WTC11 (cell line): ENCODE measurements around the gene ADAM19. TPM values are rescaled to one million over a fixed set of nuclear protein-coding genes. Genes with fewer than 3 reads are reported as not detected.

ENCODE experiments used
- ATAC-seq: fragments of 200-7000 bp; cut with Tn5 transposase; 2 replicates; pipeline ENCODE4 v1.10.0; 2021; ENCODE audit warnings: mild to moderate bottlenecking, moderate library complexity
- CTCF ChIA-PET: fragments of 300-600 bp; sonication (Branson Sonifier 250); formaldehyde crosslinking; loops from one replicate; lab custom pipeline; 2021; ENCODE audit warnings: antibody characterized with exemption; lab: Charles Lee
- POLR2A ChIA-PET: fragments of 350-600 bp; sonication (Branson Sonifier 250); formaldehyde crosslinking; loops from one replicate; lab custom pipeline; 2021; ENCODE audit warnings: antibody characterized with exemption; lab: Charles Lee
- DNase-seq: peaks from one replicate; pipeline ENCODE4 v3.0.0; 2021; ENCODE audit warnings: low spot score
- H3K27ac Mint-ChIP-seq: 2 replicates; pipeline ENCODE4 v1.8.0; 2021; ENCODE audit warnings: mixed read lengths
- H3K27me3 Mint-ChIP-seq: 2 replicates; pipeline ENCODE4 v1.8.0; 2021; ENCODE audit warnings: low read depth, mild to moderate bottlenecking, moderate library complexity, mixed read lengths
- H3K36me3 Mint-ChIP-seq: 2 replicates; pipeline ENCODE4 v1.8.0; 2021; ENCODE audit warnings: mixed read lengths
- H3K4me1 Mint-ChIP-seq: 2 replicates; pipeline ENCODE4 v1.8.0; 2022; ENCODE audit warnings: mixed read lengths
- H3K4me3 Mint-ChIP-seq: 2 replicates; pipeline ENCODE4 v1.8.0; 2021; ENCODE audit warnings: mild to moderate bottlenecking, moderate library complexity, mixed read lengths
- H3K9me3 Mint-ChIP-seq: 2 replicates; pipeline ENCODE4 v1.8.0; 2021; ENCODE audit warnings: mixed read lengths
- CBFB ChIP-seq: sonication (generic); formaldehyde crosslinking; IDR thresholded peaks from 2 replicates; pipeline ENCODE4 v1.8.1; 2022; ENCODE audit warnings: mild to moderate bottlenecking, low read depth, missing genetic modification reagents
- E2F4 ChIP-seq: sonication (generic); formaldehyde crosslinking; IDR thresholded peaks from 2 replicates; pipeline ENCODE4 v1.8.1; 2022; ENCODE audit warnings: low read depth, mild to moderate bottlenecking, moderate library complexity, missing genetic modification reagents, borderline replicate concordance
- ERG ChIP-seq: fragments of 250-450 bp; sonication (Bioruptor Pico); IDR thresholded peaks from 2 replicates; pipeline ENCODE4 v1.8.0; 2021; ENCODE audit warnings: mild to moderate bottlenecking
- ESRRA ChIP-seq: sonication (generic); formaldehyde crosslinking; IDR thresholded peaks from 2 replicates; pipeline ENCODE4 v1.8.1; 2022; ENCODE audit warnings: mild to moderate bottlenecking, missing genetic modification reagents, borderline replicate concordance
- GRHL2 ChIP-seq: fragments of 250-450 bp; sonication (Bioruptor Pico); IDR thresholded peaks from 2 replicates; pipeline ENCODE4 v1.8.0; 2022; ENCODE audit warnings: mild to moderate bottlenecking, moderate library complexity; ENCODE audit not compliant: insufficient replicate concordance, severe bottlenecking
- IRF2 ChIP-seq: sonication (generic); formaldehyde crosslinking; IDR thresholded peaks from 2 replicates; pipeline ENCODE4 v1.8.0; 2022; ENCODE audit warnings: low read depth, missing genetic modification reagents, borderline replicate concordance
- MXD4 ChIP-seq: fragments of 250-450 bp; sonication (Bioruptor Pico); IDR thresholded peaks from 2 replicates; pipeline ENCODE4 v1.8.0; 2021; ENCODE audit warnings: mild to moderate bottlenecking, moderate library complexity, borderline replicate concordance
- NFYB ChIP-seq: sonication (generic); formaldehyde crosslinking; conservative IDR thresholded peaks from 2 replicates; pipeline ENCODE4 v1.8.0; 2022; ENCODE audit warnings: low read depth, missing genetic modification reagents
- NR1H2 ChIP-seq: sonication (generic); formaldehyde crosslinking; IDR thresholded peaks from 2 replicates; pipeline ENCODE4 v1.9.0; 2021; ENCODE audit warnings: mild to moderate bottlenecking, moderate library complexity, missing genetic modification reagents
- NR2C2 ChIP-seq: sonication (generic); formaldehyde crosslinking; IDR thresholded peaks from 2 replicates; pipeline ENCODE4 v1.8.0; 2022; ENCODE audit warnings: mild to moderate bottlenecking, missing genetic modification reagents
- SP1 ChIP-seq: sonication (generic); formaldehyde crosslinking; conservative IDR thresholded peaks from 2 replicates; pipeline ENCODE4 v1.8.1; 2022; ENCODE audit warnings: missing genetic modification reagents
- TCF7 ChIP-seq: sonication (generic); formaldehyde crosslinking; IDR thresholded peaks from 2 replicates; pipeline ENCODE4 v1.8.0; 2022; ENCODE audit warnings: mild to moderate bottlenecking, low read depth, missing genetic modification reagents, moderate library complexity
- ZBTB21 ChIP-seq: sonication (generic); formaldehyde crosslinking; IDR thresholded peaks from 2 replicates; pipeline ENCODE4 v1.8.1; 2023; ENCODE audit warnings: mild to moderate bottlenecking, missing genetic modification reagents, borderline replicate concordance
- total RNA-seq: library from RNA; stranded (reverse); gene quantifications from 3 replicates; pipeline ENCODE4 v1.2.3, GENCODE V29; 2021
- TF ChIP-seq, protein P1 (sequence below): sonication (generic); formaldehyde crosslinking; IDR thresholded peaks from 2 replicates; pipeline ENCODE4 v1.8.0; 2022; ENCODE audit warnings: missing genetic modification reagents
- TF ChIP-seq, protein P2 (sequence below): sonication (generic); formaldehyde crosslinking; conservative IDR thresholded peaks from 2 replicates; pipeline ENCODE4 v1.8.1; 2023; ENCODE audit warnings: mild to moderate bottlenecking, low read depth, missing genetic modification reagents, moderate library complexity
- TF ChIP-seq, protein P3 (sequence below): fragments of 250-450 bp; sonication (Bioruptor Pico); IDR thresholded peaks from 2 replicates; pipeline ENCODE4 v1.9.0; 2021; ENCODE audit warnings: mild to moderate bottlenecking
- TF ChIP-seq, protein P4 (sequence below): sonication (generic); formaldehyde crosslinking; IDR thresholded peaks from 2 replicates; pipeline ENCODE4 v1.8.0; 2023; ENCODE audit warnings: missing genetic modification reagents

ADAM19 gene
- total RNA-seq, 1 experiment from 2014 or later: 28.6 TPM

GRCh38 chr5:157521704-157522029, 53.9 kb downstream of the ADAM19 start:
- H3K9me3 Mint-ChIP-seq: no peaks in the 10 kb centered on the region
- no peak for ATAC-seq
- no peaks in the 10 kb centered on the region for H3K4me1 Mint-ChIP-seq
- H3K36me3 Mint-ChIP-seq: no peaks in the 10 kb centered on the region
- CTCF ChIA-PET: interaction anchor here (0.8 kb wide), 1 partner anchor 24 kb away, joined by 3 read pairs; no protein-coding TSS in a partner anchor
- TF ChIP-seq NFYB: no peak
- TF ChIP-seq GRHL2 (CRISPR knock-in tag): no peak
- no peak for TF ChIP-seq NR2C2 (CRISPR knock-in tag)
- no peak overlapping the region for H3K4me3 Mint-ChIP-seq
- no peak overlapping the region for H3K27ac Mint-ChIP-seq
- H3K27me3 Mint-ChIP-seq: no peaks in the 10 kb centered on the region
- POLR2A ChIA-PET: no interaction called here
- no peak for DNase-seq

DNA sequence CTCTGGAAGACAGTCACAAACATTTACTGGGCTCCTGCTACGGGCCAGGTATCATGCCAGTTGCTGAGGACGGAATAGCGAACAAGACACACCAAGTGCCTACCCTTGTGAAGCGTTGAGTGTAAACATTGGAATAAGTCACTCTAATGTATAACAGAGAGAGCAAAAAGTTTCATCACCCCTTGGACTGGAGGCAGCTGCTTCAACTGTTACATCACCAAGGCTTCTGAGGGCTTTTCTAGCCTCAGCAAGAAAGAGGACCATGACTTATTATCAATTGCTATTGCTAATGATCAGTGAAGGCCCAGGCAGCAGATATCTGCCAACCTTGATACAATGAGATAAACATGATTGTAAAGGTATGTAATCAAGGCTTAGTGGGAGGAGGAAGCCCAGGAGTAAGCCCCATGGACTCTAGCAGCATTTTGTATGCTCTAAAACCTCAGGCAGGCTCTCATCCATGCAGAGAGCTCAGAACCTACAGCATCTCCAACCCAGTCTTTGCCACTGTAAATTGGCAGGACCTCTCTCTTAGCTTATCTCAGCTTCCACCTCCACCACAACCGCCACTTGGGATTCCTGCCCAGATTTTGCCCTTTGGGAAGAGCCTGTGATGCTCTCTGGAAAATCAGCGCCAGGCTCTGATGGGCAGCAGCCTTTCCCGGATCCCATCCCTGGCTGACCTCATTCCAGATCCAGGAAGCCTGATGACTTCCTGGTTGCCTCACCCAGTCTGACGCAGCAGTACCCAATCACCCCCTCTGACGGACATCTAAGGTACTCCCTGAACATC, 54.5 kb downstream of the ADAM19 start:
- Mint-ChIP-seq H3K27me3 (no peaks in the 10 kb centered on the region), H3K4me1 (no peaks in the 10 kb centered on the region), H3K27ac (no peak overlapping the region), H3K4me3 (no peak overlapping the region), H3K9me3 (no peaks in the 10 kb centered on the region), H3K36me3 (no peaks in the 10 kb centered on the region)
- TF ChIP-seq, protein P1, sequence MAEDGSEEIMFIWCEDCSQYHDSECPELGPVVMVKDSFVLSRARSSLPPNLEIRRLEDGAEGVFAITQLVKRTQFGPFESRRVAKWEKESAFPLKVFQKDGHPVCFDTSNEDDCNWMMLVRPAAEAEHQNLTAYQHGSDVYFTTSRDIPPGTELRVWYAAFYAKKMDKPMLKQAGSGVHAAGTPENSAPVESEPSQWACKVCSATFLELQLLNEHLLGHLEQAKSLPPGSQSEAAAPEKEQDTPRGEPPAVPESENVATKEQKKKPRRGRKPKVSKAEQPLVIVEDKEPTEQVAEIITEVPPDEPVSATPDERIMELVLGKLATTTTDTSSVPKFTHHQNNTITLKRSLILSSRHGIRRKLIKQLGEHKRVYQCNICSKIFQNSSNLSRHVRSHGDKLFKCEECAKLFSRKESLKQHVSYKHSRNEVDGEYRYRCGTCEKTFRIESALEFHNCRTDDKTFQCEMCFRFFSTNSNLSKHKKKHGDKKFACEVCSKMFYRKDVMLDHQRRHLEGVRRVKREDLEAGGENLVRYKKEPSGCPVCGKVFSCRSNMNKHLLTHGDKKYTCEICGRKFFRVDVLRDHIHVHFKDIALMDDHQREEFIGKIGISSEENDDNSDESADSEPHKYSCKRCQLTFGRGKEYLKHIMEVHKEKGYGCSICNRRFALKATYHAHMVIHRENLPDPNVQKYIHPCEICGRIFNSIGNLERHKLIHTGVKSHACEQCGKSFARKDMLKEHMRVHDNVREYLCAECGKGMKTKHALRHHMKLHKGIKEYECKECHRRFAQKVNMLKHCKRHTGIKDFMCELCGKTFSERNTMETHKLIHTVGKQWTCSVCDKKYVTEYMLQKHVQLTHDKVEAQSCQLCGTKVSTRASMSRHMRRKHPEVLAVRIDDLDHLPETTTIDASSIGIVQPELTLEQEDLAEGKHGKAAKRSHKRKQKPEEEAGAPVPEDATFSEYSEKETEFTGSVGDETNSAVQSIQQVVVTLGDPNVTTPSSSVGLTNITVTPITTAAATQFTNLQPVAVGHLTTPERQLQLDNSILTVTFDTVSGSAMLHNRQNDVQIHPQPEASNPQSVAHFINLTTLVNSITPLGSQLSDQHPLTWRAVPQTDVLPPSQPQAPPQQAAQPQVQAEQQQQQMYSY (CRISPR knock-in tag): peak; percentile 65
- TF ChIP-seq, protein P2, sequence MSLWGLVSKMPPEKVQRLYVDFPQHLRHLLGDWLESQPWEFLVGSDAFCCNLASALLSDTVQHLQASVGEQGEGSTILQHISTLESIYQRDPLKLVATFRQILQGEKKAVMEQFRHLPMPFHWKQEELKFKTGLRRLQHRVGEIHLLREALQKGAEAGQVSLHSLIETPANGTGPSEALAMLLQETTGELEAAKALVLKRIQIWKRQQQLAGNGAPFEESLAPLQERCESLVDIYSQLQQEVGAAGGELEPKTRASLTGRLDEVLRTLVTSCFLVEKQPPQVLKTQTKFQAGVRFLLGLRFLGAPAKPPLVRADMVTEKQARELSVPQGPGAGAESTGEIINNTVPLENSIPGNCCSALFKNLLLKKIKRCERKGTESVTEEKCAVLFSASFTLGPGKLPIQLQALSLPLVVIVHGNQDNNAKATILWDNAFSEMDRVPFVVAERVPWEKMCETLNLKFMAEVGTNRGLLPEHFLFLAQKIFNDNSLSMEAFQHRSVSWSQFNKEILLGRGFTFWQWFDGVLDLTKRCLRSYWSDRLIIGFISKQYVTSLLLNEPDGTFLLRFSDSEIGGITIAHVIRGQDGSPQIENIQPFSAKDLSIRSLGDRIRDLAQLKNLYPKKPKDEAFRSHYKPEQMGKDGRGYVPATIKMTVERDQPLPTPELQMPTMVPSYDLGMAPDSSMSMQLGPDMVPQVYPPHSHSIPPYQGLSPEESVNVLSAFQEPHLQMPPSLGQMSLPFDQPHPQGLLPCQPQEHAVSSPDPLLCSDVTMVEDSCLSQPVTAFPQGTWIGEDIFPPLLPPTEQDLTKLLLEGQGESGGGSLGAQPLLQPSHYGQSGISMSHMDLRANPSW (CRISPR knock-in tag): no peak
- POLR2A ChIA-PET: no interaction called here
- DNase-seq (no peak), ATAC-seq (peak; percentile 80)
- CTCF ChIA-PET: interaction anchor here (0.6 to 1.4 kb wide), 3 partner anchors 25 to 192 kb away, joined by 3 read pairs; no protein-coding TSS in a partner anchor

DNA sequence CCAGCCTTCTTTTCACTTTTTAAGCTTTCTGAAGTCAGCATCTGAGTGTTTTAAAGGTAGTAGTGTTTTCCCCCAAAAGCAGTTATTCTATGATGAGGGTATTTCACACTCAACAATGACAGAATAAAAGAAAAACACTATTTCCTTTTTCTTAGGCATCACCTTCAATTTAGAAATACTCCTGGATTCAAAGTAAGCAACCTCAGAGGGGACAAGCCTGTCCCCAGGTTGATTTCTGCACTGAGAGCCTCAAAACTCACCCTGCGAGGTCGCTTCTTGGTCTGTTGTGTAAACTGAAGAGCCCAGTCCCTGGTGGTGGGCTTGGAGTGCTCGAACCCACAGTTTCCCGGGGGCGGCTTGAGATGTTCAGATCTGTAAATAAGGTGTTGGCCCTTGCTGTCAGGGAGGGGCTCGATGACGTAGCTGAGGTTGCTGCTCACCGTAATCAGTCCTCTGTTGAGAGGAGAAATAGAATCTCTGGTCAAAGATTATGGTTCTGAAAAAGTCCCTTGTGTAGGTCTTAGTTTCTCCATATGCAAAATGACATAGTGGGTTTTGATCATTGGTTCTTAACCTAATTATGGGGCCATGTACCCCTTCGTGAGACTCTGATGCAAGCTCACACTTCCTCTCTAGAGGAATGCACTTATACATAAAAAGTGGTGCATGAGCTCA, 55.9 kb downstream of the ADAM19 start:
- H3K27ac Mint-ChIP-seq: no peak overlapping the region
- no peaks in the 10 kb centered on the region for H3K27me3 Mint-ChIP-seq
- no peaks in the 10 kb centered on the region for H3K4me1 Mint-ChIP-seq
- ATAC-seq: no peak
- ChIA-PET POLR2A (no interaction called here), CTCF (interaction anchor here (1.4 kb wide), 1 partner anchor 191 kb away, joined by 3 read pairs; no protein-coding TSS in a partner anchor)
- DNase-seq: no peak
- H3K9me3 Mint-ChIP-seq: no peaks in the 10 kb centered on the region
- H3K36me3 Mint-ChIP-seq: no peaks in the 10 kb centered on the region
- no peak overlapping the region for H3K4me3 Mint-ChIP-seq
- TF ChIP-seq SP1 (CRISPR knock-in tag): no peak
- TF ChIP-seq TCF7 (CRISPR knock-in tag): no peak
- no peak for TF ChIP-seq IRF2 (CRISPR knock-in tag)
- TF ChIP-seq, protein P3, sequence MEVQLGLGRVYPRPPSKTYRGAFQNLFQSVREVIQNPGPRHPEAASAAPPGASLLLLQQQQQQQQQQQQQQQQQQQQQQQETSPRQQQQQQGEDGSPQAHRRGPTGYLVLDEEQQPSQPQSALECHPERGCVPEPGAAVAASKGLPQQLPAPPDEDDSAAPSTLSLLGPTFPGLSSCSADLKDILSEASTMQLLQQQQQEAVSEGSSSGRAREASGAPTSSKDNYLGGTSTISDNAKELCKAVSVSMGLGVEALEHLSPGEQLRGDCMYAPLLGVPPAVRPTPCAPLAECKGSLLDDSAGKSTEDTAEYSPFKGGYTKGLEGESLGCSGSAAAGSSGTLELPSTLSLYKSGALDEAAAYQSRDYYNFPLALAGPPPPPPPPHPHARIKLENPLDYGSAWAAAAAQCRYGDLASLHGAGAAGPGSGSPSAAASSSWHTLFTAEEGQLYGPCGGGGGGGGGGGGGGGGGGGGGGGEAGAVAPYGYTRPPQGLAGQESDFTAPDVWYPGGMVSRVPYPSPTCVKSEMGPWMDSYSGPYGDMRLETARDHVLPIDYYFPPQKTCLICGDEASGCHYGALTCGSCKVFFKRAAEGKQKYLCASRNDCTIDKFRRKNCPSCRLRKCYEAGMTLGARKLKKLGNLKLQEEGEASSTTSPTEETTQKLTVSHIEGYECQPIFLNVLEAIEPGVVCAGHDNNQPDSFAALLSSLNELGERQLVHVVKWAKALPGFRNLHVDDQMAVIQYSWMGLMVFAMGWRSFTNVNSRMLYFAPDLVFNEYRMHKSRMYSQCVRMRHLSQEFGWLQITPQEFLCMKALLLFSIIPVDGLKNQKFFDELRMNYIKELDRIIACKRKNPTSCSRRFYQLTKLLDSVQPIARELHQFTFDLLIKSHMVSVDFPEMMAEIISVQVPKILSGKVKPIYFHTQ (CRISPR knock-in tag): no peak
- no peak for TF ChIP-seq ESRRA
- no peak for TF ChIP-seq MXD4
- TF ChIP-seq CBFB (CRISPR knock-in tag): no peak
- TF ChIP-seq, protein P4, sequence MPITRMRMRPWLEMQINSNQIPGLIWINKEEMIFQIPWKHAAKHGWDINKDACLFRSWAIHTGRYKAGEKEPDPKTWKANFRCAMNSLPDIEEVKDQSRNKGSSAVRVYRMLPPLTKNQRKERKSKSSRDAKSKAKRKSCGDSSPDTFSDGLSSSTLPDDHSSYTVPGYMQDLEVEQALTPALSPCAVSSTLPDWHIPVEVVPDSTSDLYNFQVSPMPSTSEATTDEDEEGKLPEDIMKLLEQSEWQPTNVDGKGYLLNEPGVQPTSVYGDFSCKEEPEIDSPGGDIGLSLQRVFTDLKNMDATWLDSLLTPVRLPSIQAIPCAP (CRISPR knock-in tag): no peak
- no peak for TF ChIP-seq ERG (CRISPR knock-in tag)
- no peak for TF ChIP-seq ZBTB21 (CRISPR knock-in tag)
- TF ChIP-seq E2F4 (CRISPR knock-in tag): no peak
- TF ChIP-seq NR1H2: no peak
